ENCODE results near the gene SS18L1.
"Not testable (repeated sequence)": the region's sequence is repeated elsewhere in the genome, so short reads cannot be mapped to it uniquely, and the experiment has no call there.

Gene SS18L1, protein sequence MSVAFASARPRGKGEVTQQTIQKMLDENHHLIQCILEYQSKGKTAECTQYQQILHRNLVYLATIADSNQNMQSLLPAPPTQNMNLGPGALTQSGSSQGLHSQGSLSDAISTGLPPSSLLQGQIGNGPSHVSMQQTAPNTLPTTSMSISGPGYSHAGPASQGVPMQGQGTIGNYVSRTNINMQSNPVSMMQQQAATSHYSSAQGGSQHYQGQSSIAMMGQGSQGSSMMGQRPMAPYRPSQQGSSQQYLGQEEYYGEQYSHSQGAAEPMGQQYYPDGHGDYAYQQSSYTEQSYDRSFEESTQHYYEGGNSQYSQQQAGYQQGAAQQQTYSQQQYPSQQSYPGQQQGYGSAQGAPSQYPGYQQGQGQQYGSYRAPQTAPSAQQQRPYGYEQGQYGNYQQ

DNA sequence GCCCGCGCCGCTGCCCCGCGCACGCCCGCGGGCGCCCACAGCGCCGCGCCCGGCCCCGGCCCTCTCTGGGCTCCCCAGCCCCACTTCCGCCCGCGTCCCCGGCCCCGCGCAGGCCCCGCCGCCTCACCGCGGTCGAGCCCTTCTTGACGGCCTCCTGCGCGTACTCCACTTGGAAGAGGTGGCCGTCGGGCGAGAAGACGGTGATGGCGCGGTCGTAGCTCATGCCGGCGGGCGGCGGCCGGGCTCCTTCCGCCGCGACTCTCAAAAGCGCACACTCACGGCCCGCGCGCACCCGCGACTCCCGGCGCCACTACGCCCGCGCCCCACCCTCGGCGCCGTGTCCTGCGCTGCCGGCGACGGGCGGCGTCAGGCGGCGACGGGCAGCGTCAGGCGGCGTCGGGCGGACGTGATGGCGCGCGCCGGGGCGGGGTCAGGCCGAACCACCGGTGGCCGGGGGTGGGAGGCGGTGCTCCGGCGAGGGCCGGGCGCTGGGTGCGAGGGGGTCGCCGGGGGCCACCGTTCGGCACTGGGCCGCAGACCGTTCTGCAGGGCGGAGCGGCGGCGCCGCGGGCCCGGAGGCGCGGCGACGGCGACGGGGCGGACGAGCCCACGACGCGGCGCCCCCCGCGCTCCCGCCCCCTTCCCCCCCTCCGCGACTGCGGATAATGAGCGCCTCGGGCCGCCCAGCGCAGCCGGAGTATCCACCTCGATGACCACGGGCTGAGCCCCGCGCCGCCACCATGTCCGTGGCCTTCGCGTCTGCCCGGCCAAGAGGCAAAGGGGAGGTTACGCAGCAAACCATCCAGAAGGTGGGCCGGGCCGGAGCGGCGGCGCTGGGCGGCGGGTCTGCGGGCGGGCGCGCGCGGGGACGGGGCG is at the start of gene SS18L1, which contains the start of gene PSMA7:
TSS of gene SS18L1 (plus strand) at position 689 of the 876 bp plus-strand sequence. CDS start at position 741, 52 bp downstream.
TSS of gene PSMA7 (minus strand) at position 314 of the 876 bp plus-strand sequence. CDS start at position 223, 91 bp downstream.
- peak; percentile 86 for DNase-seq

DNA sequence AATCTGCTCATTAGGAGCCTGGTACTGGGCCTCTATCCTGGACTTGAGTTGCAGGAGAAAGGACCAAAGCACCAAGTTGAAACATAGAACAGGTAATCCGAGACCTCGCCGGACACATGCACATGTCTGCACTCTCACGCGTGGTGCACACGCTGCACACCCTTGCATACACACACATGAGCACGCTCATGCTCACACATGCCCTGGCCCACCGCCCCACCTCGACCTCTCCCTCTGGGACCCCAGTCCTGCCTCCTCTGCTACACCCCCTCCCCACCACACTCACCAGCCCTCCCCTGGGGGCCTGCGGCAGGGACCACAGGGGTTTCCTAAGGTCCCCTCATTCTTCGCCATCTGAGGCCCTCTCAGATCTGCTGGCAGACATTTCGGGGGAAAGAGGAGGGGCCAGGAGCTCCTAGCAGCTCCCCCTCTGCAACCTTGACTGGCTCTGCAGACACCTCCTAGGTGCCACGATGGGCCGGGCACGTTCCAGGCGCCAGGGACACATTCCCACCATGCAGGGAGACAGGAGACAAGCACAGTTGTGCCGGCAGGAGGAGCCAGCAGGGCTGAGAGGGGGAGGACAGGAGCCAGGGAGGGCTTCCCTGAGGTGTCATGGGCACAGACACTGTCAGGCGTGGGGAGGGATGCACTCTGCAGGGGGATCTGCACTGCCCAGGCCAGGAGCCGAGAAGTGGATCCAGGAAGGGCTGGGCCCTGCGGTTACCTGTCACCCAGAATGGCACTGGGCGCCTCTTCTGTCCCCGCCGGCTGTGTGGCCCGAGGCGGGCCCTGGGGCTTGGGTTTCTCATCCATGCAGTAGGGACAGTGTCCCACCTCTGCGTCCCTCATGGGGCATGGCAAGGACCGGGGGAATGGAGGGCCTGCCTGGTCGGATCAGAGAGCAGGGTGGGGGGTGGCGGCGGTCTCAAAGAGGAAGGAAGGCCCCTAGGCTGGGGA is 46.9 kb upstream of the SS18L1 start:
- no peak for DNase-seq

DNA sequence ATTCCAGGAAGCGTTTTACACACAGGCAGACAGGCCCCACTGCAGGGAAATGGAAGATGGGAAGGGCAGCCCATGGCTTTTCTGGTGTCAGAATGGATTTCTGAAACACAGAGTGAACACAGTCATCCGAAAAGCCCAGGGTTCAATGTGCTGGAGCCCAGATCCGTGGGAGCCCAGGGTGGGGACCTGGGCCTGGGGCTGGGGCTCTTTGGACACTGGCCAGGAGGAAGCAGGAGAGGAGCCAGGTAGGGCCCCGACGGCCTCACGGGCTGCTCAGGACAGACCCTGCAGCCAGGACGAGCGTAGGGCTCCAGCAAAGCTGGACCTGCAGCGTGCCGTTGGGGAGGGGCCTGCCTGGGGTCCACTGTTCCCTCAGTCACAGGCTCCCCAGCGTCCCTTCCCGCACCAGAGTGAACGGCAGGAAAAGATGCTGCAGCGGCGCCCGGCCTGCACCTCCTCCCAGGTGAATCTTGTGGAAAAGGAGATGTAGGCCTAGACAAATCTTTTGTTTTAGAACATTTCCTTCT is 45.6 kb upstream of the SS18L1 start:
- DNase-seq, result no peak

DNA sequence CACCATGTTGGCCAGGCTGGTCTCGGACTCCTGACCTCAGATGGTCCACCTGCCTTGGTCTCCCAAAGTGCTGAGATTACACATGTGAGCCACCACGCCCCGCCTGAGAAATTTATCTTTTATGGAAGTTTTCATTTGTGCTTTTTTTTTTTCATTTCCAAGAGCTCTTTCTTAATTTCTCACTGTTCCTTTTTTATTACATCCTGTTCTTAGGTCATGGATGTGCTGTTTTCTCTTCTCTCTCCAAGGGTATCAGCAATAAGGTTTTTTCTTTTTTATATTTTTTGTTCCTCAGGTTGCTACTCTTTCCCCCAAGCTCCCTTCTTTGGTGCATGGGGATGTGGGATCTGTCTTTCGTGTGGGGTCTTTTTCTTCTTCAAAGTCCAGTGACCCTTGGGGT is 42.5 kb upstream of the SS18L1 start:
- DNase-seq, result no peak

DNA sequence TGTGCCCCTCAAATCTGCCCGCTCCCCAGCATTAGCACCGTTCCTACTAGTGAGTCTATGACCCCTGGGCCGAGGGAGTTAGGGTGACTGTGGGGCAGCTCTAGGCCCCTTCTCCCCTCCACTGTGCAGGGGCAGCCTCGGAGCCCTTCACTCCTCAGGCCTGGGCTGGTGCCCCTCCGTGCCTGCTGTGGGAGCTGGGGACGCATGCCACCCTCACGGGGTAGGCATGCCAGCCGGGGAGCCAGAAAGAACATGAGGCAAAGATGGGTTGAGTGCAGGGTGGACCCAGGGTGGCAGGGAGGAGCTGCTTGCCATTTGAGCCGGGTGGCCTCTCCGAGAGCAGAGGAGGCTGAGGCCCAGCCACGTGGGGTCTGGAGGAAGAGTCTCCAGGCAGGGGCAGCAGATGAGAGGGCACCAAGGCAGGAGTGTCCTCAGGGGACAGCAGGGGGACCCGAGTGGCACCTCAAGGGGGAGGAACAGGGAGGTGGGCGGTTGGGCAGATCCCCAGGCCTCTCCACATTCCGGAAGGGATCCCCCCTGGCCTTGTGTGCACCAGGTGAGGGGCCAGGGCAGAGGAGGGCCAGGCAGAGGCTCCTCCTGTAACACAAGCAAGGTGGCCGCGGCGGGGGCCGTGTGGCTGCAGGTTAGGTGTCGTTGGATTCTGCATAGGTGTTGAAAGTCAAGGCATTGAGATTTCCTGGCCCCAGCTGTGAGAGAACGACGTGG is 39.9 kb upstream of the SS18L1 start:
- DNase-seq, result no peak

DNA sequence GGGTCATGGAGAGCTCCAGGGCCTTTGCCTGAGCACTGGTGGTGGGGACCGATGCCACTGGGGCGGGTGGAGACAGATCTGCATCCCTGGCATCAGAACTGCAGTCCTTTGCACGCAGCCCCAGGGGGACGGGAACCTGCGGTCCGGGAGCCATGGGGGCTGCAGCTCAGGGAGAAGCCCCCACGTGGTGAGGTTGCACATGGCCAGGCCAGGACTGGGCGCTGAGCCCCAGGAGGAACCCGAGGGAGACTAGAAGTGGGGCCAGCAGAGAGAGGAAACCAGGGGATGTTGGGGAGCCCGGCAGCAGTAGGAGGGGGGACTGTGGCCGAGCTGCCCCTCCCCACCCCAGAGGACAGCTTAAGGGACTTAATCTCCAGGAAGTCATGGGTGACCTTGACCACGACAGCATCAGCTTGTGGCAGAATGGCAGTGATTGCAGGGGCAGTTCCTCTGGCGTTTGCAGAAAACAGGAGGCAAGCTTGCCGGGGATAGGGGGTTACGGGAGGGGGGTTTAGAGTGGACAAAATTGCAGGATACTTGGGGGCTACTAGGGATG is 39.3 kb upstream of the SS18L1 start:
- no peak for DNase-seq

DNA sequence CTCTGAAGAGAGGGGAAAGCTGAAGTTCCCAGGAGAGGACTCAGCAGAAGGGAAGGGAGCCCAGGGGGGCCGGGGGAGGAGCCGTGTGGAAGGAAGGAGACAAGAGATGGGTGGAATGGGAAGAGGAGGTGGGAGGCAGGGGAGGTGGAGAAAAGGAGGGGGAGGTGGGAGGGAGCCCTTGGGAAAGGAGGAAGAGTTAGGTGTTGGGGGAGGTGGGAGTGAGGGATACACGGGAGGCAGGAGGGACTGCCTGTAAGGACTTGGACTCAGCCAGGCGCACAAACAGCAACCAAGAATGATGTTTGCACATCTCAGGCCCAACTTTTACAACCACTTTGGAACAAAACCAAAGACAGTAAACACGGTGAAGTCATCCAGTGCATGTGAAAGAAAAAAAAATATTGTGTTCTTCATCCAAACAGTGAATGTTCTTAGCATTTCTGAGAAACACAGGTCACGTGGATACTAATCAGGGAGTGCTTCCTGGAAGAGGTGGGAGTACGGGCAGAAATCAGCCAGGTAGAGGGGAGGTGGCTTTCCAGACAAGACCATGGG is 38.7 kb upstream of the SS18L1 start:
- no peak for DNase-seq

DNA sequence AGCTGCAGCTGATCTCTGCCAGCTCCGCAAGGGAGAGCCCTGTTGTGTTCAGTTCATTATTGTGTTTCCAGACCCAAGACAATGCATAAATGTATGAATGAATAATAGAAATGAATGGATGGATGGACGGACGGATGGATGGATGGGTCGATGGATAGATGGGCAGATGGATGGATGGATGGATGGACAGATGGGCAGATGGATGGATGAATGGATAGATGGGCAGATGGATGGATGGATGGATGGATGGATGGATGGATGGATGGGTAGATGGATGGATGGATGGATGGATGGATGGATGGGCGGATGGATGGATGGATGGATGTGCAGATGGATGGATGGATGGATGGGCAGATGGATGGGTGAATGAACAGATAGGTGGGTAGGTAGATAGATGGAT is 38.0 kb upstream of the SS18L1 start:
- no peak for DNase-seq

DNA sequence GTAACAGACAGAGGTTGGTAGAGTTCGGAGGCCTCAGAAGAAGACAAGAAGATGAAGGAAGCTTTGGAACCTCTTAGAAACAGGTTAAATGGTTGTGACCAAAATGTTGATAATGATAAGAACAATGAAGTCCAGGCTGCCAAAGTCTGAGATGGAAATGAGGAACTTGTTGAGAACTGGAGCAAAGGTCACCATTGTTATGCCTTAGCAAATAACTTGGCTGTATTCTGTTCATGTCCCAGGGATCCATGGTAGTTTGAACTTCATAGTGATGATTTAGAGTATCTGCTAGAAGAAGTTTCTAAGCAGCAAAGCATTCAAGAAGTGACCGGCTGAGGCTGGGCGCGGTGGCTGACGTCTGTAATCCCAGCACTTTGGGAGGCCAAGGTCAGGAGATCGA is 32.4 kb upstream of the SS18L1 start:
- DNase-seq, result no peak

DNA sequence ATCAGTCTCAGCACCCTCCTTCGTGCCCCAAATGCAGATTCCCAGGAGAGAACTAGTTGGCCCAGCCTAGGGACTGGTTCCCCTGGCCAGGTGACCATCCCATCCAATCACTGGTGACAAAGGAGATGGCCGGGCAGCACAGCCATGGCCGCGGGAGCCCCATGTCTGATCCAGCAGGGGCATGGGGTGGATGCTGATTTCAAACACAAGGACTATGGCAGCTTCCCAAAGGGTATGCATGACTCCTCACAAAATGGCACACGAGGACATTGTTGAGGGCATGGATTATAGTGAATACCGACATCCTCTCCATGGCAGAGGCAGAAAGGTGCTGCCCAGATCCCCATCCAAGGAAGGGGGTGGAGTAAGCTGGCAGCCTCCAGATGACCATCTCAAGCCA is 31.2 kb upstream of the SS18L1 start:
- no peak for DNase-seq

DNA sequence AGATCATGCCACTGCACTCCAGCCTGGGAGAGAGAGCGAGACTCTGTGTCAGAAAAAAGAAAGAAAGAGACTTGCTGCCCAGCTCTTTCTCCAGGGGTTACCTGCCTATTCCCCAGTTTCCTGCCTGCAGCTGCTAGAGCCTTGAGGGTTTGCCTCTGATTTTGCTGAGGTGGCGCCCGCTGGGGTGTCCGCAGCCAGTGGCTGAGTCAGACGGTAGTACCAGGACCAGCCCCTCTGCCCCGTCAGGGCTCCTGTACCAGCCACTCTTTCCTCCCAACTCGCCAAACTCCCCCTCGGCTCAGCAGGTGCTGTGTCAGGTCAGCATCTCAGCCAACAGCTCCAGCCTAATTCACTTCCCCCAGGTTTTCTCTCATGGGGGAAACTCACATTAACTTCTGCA is 28.7 kb upstream of the SS18L1 start:
- no peak for DNase-seq

DNA sequence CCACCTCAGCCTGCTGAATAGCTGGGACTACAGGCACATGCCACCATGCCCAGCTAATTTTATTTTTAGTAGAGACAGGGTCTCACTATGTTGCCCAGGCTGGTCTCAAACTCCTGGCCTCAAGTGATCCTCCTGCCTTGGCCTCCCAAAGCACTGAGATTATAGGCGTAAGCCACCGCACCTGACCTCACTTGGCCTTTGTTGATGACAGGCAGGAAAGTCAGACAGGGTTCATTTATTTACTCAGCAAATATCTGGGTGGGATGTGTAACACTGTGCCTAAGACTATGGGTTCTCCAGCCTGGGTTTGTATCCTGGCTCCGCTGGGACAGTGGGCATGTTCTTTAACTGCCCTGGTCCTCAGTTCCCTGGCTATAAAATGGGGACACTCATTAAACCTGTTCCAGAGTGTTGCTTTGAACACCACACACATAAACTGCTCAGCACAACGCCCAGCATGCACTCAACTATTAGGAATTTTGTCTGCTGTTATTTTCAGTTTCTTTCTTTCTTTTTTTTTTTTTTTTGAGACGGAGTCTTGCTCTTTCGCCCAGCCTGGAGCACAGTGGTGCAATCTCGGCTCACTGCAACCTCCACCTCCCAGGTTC is 27.7 kb upstream of the SS18L1 start:
- not testable (repeated sequence) for DNase-seq

DNA sequence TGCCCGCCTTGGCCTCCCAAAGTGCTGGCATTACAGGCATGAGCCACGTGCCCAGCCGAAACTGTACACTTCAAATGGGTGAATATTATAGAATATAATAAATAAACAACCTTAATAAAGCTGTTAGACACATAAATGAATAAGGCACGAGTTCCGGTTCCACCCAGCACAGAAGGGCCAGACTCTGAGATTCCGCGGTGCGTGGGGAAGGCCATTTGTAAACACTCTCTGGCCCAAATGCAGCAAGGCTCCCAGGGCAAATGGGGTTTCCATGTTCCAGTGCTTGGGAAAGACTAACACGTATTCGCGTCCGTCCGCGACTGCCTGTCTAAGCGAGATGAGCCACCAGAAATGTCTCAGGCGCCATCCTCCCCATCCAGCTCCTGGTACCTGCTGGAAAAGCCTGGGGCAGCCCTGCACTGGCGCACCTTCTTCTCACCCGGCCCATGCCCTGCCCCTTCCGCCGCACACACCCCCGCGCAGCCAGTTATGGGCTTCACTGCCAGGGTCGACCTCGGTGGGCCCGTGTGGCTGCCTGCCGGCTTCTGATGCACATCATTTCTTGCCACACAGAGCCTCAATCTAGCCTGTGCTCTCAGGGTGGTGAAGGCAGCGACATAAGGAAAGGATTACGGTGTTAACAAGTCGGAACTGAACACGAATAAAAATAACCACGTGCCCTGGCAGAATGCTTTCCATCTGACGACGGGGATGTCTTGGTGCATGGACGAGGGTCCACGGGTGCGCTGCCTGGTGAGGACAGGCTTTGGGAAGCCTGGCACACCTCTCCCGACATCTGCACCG is 26.8 kb upstream of the SS18L1 start:
- no peak for DNase-seq

DNA sequence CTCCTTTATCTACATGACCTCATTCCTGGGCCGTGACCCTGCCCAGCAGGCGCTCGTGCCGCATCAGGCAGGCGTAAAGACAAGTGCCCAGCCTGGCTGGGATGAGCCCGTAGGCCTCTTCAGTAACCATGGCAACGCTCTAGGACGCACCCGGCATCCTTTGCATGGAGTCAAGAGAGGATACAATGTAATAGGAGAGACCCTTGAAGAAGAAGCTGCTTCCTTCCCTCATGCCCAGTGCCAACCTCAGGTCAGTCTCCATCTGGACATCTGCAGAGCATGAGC is 26.3 kb upstream of the SS18L1 start:
- no peak for DNase-seq

DNA sequence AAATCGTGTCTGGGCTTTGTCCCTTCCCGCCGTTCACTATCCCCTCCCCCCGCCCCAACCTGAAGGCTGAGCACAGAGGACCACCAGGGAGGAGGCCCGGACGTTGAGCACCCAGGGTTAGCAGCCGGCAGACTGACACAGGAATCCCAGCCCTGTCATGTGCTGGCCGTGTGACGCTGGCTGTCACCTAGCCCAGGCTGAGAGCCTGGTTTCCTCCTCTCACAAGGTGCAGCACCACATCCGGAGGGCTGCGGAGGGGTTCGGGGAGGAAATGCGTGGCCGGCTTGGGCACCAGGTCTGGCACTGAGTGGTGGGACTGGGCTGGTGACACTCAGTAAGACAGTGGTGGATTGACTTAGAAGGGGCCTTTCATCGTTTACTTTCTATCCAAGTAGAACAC is 25.9 kb upstream of the SS18L1 start:
- peak; percentile 65 for DNase-seq

DNA sequence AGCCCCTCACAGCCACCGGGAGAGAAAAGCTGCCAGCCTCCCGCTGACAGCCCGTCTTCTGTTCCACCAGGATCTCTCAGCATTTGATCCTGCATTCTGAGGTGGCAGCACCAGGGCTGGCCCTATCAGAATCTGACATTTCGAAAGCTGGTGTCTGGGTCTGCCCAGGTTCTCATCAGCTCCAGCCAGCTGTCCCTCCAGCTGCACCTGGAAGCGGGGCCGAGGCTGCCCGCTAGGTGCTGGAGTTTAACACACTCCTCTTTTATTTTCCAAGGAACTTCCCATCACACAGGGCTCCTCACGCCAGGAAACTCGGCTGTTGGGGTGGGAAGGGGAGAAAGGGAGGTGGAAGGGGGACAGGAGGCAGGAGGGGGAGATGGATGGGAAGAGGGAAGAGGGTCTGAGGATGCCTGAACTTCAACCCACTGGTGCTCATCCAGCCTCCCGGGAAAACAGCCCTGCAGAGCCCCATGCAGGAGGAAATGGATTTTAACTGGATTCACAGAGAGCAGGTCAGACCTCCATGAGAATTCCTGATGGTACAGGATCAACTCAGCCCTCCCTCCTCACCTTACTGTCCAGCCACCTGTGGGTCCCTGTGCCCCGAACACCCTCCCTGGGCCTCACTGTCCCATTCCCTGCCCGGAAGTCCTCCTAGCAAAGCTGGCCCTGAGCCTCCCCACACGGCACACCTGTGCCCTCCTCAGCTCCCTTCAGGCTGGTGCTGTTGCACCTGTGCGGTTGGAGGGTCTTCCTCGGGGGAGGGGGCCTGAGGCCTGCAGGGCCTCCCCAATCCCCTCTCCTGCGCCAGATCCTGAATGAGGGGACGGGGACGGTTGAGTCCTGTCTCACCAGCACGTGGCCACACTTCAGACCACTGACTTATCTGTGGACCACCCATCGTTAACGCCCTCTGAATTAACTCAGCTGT is 25.2 kb upstream of the SS18L1 start:
- no peak for DNase-seq

DNA sequence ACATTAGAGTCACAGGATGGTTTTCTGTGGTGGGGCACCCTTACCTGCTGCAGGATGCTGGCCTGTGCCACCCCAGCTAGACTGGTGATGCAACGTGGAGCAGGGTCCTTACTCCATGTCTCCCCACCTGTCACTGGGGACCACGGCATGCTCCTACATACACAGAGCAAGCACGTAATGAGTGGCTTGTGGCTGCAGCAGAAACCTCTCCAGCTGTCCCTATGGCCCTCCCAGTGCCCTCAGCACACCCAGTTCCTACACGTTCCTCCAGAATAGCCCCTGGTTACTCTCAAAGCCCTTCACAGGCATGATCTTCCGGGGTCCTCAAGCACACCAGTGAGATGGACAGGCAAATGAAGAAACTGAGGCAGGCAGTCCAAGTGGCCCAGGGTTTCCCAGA is 24.5 kb upstream of the SS18L1 start:
- no peak for DNase-seq

DNA sequence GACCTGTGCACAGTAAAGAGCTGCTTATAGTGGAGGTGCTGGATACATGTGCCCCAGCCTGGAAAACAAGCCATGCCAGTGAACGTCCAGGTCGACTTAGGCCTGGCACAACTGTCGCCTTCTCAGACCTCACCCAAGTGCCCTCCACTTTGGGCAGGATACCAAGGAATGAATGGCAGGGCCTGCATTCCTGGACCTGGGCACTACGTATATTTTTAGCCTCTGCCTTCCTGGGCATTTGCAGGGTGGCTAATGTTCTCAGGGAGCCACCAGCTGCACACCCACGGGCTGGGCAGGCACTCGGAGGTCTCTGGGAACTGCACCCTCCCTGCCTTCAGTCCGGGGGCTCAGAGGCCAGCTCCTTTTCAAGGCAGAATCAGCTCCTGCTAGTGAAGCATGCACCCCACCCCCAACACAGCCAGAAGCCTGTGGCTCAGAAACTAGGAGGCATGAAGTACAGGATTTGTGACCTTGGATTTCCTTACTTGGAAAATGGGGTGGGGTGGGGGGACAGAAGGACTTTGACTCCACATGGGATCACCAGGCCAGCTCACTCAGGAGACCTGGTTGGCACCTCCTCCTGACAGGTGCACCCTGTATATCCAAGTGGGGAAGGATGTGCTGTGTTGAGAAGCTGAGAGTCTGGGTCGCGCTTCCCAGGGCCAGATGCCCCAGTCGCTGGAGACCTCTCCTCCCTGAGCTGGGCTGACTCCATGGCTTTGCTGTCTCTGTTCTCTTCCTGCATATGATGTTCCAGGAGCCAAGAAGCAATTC is 23.8 kb upstream of the SS18L1 start:
- no peak for DNase-seq

All from activated naive CD4-positive, alpha-beta T cell treated with Interleukin-2 at 50 U/mL for 16 hours (primary cell).